ENCODE results near the gene OR5AS1.
"Not testable (repeated sequence)": the region's sequence is repeated elsewhere in the genome, so short reads cannot be mapped to it uniquely, and the experiment has no call there.

GRCh38 chr11:56056366-56056765 lies 28.9 kb downstream of the OR5AS1 start:
- TF ChIP-seq, protein P1, sequence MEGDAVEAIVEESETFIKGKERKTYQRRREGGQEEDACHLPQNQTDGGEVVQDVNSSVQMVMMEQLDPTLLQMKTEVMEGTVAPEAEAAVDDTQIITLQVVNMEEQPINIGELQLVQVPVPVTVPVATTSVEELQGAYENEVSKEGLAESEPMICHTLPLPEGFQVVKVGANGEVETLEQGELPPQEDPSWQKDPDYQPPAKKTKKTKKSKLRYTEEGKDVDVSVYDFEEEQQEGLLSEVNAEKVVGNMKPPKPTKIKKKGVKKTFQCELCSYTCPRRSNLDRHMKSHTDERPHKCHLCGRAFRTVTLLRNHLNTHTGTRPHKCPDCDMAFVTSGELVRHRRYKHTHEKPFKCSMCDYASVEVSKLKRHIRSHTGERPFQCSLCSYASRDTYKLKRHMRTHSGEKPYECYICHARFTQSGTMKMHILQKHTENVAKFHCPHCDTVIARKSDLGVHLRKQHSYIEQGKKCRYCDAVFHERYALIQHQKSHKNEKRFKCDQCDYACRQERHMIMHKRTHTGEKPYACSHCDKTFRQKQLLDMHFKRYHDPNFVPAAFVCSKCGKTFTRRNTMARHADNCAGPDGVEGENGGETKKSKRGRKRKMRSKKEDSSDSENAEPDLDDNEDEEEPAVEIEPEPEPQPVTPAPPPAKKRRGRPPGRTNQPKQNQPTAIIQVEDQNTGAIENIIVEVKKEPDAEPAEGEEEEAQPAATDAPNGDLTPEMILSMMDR (IDR thresholded peaks at IDR 0.05; ENCODE audit: low read depth, low read length) = not testable (repeated sequence)
- not testable (repeated sequence) for TF ChIP-seq EZH2phosphoT487 (IDR thresholded peaks at IDR 0.05; ENCODE audit: low read depth)
